GM19351 (cell line): ENCODE data around the gene SMARCD1.
"Not testable (repeated sequence)": the region's sequence is repeated elsewhere in the genome, so short reads cannot be mapped to it uniquely, and the experiment has no call there.

Experiments used
- ATAC-seq: cut with Tn5 transposase; IDR thresholded peaks from one replicate; pipeline ENCODE4 v1.9.1; 2021; ENCODE audit warnings: mild to moderate bottlenecking, moderate library complexity; ENCODE audit not compliant: unreplicated experiment

Gene SMARCD1

DNA sequence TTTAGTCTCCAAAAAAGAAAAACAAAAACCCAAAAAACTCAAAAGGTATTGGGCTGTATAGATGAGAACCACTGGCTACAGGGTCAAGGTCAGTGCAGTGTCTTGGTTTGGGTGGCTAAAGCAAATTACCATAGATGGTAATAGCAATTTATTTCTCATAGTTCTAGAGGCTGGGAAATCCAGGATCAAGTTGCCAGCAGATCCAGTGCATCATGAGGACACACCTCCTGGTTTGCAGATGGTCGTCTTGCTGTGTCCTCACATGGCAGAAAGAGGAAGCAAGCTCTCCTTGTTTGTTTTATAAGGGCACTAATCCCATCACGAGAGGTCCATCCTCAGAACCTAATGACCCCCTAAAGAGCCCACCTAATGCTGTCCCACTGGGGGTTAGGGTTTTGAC is 38.1 kb downstream of the SMARCD1 start:
- no peak for ATAC-seq

DNA sequence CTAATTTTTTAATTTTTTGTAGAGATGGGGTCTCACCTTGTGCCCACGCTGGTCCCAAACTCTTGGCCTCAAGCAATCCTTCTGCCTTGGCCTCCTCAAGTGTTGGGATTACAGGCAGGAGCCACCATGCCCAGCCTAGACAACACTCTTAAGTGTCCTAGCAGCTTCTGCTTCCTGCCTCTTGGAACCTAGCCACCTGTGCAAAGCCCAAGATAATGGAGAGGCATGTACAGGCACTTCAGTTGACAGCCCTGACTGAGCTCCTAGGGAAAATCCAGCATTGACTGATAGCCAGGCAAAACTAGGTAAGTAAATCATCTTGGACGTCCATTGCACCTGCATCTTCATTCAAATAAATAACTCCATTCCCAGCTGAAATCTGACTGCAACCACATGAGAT is 42.4 kb downstream of the SMARCD1 start:
- no peak for ATAC-seq

GRCh38 chr12:50129290-50129689 is 44.1 kb downstream of the SMARCD1 start:
- ATAC-seq = no peak

GRCh38 chr12:50132505-50133135 is 47.5 kb downstream of the SMARCD1 start:
- no peak for ATAC-seq

DNA sequence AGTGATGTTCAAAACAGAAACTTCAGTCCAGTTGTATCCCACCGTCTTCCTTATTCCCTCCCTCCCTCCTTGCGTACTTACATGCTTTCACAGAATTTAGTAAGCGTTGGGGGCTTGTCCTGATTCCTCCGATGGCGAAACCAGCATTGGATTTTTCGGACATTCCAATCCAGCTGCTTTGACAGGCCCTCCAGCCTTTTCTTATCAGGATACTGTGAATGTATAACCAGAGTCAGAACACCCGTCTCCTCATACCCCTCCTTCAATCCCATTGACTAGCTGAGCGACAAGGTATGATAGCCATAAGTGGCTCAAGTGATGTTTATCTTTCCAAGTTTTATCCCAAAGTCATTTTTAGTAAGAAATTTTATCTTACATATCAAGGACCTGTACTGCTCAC is 57.9 kb downstream of the SMARCD1 start:
- no peak for ATAC-seq

DNA sequence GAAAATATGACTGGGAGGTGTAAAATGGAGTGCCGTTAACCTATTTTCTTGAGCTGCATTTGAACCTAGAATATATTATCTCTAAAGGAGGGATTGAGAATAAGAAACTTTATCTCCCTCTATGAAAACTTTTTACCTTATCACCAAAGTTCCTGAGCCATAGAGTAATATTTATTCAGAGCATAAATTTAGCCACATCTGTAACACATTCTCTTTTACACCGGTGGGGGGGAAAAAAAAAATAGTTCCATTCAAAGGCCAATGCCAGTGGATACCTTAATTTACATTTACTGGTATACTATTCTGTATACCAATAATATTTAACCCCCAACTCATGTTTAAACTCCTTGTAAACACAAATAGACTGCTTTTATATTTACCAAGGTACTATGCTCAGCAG is 60.3 kb downstream of the SMARCD1 start:
- ATAC-seq = no peak

DNA sequence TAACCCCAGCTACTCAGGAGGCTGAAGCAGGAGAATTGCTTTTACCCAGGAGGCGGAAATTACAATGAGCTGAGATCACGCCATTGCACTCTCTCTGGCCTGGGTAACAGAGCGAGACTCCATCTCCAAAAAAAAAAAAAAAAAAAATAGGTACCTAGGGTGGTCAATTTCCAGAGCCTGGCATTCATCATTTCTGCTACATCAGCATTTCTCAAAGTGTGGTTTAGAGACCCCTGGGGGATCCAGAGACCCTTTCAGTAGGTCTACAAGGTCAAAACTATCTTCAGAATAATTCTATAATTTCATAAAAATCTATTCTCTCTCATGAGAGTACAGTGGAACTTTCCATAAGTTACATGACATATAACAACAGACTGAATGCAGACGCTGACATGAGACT is 62.1 kb downstream of the SMARCD1 start:
- no peak for ATAC-seq

DNA sequence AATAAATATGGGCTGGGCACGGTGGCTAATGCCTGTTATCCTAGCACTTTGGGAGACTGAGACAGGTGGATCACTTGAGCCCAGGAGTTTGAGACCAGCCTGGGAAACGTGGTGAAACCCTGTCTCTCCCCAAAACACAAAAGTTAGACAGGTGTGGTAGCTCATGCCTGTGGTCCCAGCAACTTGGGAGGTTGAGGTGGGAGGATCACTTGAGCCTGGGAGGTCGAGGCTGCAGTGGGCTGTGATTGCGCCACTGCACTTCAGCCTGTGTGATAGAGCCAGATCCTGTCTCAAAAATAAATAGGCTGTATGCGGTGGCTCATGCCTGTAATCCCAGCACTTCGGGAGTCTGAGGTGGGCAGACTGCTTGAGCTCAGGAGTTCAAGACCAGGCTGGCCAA is 62.9 kb downstream of the SMARCD1 start:
- not testable (repeated sequence) for ATAC-seq

- no peak for ATAC-seq
Observed at GRCh38 chr12:50149311-50149710, 64.2 kb downstream of the SMARCD1 start.
